ENCODE results near the gene KIF2A. TPM values are rescaled to one million over a fixed set of nuclear protein-coding genes. Genes with fewer than 3 reads are reported as not detected.

The KIF2A gene
- total RNA-seq, 1 donor from 2014 or later, result 285 TPM

GRCh38 chr5:62330302-62330701 is 24.3 kb downstream of the KIF2A start:
- DNase-seq, result no peak

GRCh38 chr5:62331921-62332320 is 25.9 kb downstream of the KIF2A start:
- no peak for DNase-seq

- no peak for DNase-seq
Measured at GRCh38 chr5:62333250-62333794, 27.3 kb downstream of the KIF2A start.

- no peak for DNase-seq
Measured at GRCh38 chr5:62334082-62334481, 28.1 kb downstream of the KIF2A start.

GRCh38 chr5:62340392-62340791 is 34.4 kb downstream of the KIF2A start:
- no peak for DNase-seq

- no peak for DNase-seq
Measured at GRCh38 chr5:62340979-62341378, 35.0 kb downstream of the KIF2A start.

- no peak for DNase-seq
Measured at GRCh38 chr5:62341783-62342475, 35.9 kb downstream of the KIF2A start.

GRCh38 chr5:62342476-62342837 is 36.5 kb downstream of the KIF2A start:
- no peak for DNase-seq

GRCh38 chr5:62343428-62343827 is 37.4 kb downstream of the KIF2A start:
- no peak for DNase-seq

- DNase-seq, result no peak
Measured at GRCh38 chr5:62346748-62347147, 40.7 kb downstream of the KIF2A start.

GRCh38 chr5:62347928-62348327 is 41.9 kb downstream of the KIF2A start:
- no peak for DNase-seq

- DNase-seq, result no peak
Measured at GRCh38 chr5:62348723-62349481, 42.9 kb downstream of the KIF2A start.

- DNase-seq, result no peak
Measured at GRCh38 chr5:62354028-62354874, 48.2 kb downstream of the KIF2A start.

- DNase-seq, result no peak
Measured at GRCh38 chr5:62362701-62363100, 56.7 kb downstream of the KIF2A start.

- DNase-seq, result no peak
Measured at GRCh38 chr5:62369039-62369438, 63.0 kb downstream of the KIF2A start.

GRCh38 chr5:62371409-62371808 is 65.4 kb downstream of the KIF2A start:
- no peak for DNase-seq

GRCh38 chr5:62372600-62372999 is 66.6 kb downstream of the KIF2A start:
- no peak for DNase-seq

- no peak for DNase-seq
Measured at GRCh38 chr5:62373382-62373781, 67.4 kb downstream of the KIF2A start.

- DNase-seq, result no peak
Measured at GRCh38 chr5:62374090-62374489, 68.1 kb downstream of the KIF2A start.

GRCh38 chr5:62375627-62376026 is 69.6 kb downstream of the KIF2A start:
- DNase-seq, result no peak

- no peak for DNase-seq
Measured at GRCh38 chr5:62376064-62376463, 70.1 kb downstream of the KIF2A start.

- DNase-seq, result no peak
Measured at GRCh38 chr5:62385131-62385530, 79.1 kb downstream of the KIF2A start.

Data from occipital lobe (tissue), 2 donors.